CD1c-positive myeloid dendritic cell (primary cell): Measurements from ENCODE around the gene JPH3.

Experiments used
- DNase-seq: peaks from one replicate; pipeline ENCODE4 v3.0.0-alpha.2; 2016; ENCODE audit errors: extremely low spot score

JPH3 gene

DNA sequence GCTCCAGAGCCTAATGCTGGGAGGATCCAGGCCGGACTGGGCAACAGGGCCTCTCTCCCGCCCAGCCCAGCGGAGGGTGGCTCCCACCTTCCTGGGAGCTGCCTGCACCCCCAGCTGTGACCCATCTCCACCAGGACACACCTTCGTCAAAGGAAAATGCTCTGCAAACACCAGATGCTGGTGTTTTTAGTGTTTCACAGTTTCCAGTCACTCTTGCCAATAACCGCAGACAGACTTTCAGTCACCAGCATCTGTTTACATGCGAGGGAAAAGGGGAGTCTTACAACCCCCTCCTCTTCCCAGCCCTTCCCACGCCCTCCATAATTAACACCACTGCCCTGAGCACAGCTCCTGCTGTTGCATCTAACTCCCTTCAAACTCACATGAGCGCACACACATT lies 138.1 kb downstream of the JPH3 start:
- no peak for DNase-seq

DNA sequence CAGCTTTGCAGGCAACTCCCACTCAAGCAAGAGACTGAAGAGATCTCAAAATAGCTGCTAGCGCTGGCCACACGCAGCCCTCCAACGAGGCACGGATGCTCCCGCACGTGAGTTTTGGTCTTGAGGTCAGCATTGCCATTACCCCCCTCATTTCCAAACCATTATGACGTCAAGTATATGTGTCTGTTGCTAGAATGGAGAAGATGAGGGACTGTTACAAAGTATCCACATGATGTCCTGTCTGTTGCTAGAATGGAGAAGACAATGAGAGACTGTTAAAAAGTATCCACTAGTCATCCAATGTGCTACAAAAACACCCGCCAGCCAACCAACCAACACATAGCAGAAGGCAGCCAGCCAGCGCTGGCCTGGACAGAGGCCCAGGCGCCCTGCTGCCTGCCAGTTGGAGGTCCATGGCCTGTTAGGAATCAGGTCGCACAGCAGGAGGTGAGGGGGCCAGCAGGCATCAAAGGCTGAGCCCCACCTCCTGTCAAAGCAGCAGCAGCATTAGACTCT lies 138.7 kb downstream of the JPH3 start:
- DNase-seq, result no peak

DNA sequence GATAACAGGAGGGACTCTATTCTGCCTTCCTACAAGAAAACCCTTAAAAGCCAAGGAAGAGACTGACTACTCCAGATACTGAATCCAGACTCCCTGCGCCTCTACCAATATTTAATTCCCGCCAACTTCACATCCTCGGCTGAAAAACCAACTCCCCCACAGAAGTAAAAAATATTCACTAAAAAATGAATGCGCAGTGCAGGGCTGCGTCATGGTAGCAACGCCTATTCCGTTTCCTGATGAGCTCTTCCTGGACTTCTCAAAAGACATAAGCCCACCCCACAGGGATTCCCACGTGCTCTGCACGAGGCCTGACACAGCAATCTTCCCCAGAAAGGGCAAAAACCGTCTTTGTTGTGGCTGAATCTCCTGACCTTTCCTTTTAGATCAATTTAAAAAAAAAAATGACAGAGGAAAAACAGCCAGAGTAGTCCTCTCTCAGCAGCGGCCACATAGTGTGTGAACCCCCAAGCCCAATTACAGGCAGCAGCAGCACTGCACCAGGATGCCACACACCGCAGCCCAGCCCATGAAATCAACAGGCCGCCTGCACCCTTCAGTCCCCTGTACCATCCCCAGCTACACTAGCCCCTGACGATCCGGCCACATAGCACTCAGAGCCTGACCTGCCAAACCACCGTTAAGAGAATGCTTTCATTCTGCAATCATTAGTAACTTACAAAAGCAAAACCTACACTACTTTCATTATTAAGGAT lies 139.6 kb downstream of the JPH3 start:
- no peak for DNase-seq

DNA sequence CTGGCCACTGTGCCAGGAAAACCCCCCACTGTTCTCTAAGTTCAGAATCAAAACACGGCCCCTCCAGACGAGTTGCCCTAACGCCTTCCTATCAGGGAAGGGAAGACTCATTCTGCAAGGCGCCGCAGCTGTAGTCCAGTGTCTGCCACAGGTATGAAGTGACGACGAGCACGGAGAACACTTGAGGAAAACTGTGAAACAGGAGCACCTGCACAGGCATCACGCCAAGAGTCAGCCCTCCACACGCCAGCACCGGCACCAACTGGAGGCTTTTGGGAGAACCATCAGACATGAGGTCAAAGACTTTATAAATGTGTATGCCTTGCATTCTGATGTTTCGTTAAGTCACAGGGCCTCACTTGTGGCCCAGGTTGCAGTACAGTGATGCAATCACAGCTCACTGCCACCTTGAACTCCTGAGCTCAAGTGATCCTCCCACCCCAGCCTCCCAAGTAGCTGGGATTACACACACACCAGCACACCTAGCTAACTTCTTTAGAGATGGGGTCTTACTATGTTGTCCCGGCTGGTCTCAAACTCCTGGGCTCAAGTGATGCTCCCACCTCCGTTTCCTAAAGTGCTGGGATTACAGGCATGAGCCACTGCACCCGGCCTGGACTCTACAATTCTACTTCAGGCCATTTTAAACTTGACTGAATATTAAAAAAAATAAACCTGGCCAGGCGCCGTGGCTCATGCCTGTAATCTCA lies 140.6 kb downstream of the JPH3 start:
- DNase-seq, result no peak

DNA sequence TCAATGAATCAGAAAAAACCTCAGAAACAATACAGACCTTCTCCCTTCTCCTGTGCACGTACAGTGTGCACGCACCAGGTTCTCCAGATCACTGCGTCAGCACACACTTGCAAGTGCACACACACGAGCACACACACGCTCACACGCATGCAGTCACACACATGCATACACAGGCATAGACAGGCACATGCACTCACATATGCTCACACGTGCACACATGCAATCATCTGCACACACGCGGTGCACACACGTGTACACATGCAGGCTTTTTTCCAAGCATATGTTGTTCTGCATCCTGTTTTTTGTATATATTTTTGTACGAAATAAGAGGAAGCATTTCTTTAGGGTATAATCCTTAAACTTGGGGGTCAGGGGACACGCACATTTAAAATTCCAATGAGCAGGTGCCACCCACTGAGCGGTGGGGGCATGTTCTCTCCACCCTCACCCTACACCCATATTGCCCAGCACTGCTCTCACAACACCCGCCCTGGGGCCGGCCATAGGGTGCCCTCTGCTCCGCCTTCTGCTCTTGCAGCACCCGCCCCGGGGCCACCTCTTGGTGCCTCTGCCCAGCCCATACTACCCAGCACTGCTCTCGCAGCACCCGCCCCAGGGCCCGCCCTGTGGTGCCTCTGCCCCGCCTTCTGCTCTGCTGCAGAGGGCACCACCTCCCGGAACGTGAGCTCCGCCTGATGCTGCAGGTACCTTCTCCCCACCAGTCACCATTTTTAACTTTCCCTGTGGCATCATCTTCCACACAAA lies 142.6 kb downstream of the JPH3 start:
- no peak for DNase-seq

DNA sequence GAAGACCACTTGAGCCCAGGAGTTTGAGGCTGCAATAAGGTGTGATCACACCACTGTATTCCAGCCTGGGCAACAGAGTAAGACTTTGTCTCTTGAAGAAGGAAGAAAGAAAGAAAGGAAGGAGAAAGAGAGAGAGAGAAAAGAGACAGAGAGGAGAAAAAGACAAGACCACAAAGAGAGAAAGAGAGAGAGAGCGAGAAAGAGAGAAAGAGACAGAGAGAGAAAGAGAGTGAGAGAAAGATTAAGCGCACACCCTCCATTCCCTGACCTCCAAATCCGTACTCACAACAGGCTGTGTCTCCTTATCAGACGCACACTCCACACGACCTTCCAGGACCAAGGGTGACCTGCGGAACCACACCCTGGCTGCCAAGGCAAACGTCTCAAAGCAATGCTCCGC lies 143.9 kb downstream of the JPH3 start:
- no peak for DNase-seq
